Measurements from ENCODE around the gene LDLRAP1. TPM values are rescaled to one million over a fixed set of nuclear protein-coding genes. Genes with fewer than 3 reads are reported as not detected.
"Not testable (repeated sequence)": the region's sequence is repeated elsewhere in the genome, so short reads cannot be mapped to it uniquely, and the experiment has no call there.

The LDLRAP1 gene
- total RNA-seq, 1 donor from 2014 or later = 1.6 TPM

DNA sequence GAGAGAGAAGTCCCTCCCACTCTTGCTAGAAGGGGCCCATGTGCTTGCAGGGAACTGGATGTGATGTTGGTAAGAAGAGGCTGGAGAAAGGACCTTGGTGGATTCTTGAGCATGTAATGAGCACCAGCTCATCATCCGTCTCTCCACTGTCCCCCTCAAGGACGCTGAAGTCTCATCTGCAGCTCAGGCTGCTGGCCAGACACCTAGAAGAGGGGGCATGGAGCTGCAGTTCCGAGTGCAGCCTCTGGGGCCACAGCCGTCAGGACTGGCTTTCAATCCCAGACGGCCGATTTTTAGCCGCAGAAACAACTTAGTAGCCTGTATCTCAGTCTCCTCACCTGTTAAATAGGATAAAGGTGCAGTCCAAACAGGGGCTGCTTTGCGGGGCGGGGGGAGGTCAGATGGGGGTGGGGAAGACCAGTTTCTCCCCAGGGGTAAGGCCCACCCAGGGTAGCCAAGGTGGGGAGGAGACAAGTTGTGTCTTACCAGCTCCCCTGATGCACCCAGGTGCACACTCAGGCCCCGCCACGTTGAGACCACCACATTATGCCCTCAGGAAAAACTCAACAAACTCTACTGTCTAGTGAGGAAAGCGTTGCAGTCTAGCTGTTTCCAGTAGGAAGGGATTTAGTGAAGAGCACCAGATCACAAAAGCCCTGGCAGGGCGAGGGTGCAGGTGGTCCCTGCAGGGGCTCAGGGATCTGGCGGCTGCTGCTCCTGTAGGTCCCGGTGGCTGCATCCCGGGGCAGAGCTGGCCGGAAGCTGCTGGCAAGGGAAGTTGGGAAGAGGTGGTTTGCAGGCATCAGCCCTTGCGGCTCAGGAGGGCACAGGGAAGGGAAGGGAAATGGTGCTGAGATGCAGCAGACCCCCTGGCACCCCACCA, 29.5 kb downstream of the LDLRAP1 start:
- DNase-seq (ENCODE audit: low spot score in 2 of 2) = peak in 1 of 2 donors; percentile 64
- FAIRE-seq = no peak

DNA sequence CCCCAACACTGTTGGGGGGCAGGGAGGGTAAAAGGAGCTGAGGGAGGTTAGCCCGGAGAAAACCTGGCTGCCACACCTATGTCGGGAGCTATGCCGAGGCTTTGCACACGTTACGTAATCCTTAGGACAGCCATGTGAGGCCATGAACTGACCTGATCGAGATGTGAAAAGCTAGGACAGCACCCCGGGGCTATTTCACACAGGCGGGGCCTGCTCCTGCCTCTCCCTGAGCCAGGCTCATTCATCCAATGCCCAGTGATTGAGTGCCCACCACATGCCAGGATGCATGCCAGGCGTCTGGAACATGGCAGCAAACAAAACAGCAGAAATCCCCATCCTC, 30.2 kb downstream of the LDLRAP1 start:
- FAIRE-seq = no peak

DNA sequence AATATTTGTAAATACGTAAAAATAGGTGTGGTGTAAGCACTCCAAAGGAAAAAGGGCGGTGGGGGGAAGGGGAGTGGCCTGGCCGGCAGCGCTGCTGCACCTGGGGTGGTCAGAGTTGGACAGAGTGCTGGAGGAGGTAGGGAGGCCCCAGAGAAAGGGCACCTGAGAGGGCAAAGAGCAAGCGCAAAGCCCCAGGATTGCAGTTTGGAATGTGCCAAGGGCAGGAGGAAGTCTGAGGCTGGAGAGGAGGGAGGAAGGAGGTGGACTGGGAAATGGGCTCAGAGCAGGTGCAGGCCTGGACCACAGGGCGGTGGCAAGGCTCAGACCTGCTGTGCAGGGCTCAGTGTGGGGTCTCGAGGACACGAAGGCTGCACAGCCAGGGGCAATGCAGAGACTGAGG, 30.6 kb downstream of the LDLRAP1 start:
- FAIRE-seq (no peak), DNase-seq (ENCODE audit: low spot score in 2 of 2) (no peak)

More for the DNA sequence above, 30.2 kb downstream of the LDLRAP1 start:
- no peak for DNase-seq (ENCODE audit: low spot score in 2 of 2)

DNA sequence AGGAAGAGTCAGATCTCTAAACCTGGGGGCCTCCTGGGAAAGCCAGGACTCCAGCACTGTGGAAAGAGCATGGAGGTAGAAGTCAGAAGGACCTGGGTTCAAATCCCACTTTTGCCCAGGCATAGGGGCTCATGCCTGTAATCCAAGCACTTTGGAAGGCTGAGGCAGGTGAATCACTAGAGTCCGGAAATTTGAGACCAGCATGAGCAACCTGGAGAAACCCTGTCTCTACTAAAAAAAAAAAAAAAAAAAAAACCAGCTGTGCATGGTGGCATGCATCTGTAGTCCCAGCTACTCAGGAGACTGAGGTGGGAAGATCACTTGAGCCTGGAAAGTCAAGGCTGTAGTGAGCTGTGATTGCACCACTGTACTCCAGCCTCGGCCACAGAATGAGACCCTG, 31.8 kb downstream of the LDLRAP1 start:
- DNase-seq (ENCODE audit: low spot score in 2 of 2) (no peak), FAIRE-seq (no peak)

DNA sequence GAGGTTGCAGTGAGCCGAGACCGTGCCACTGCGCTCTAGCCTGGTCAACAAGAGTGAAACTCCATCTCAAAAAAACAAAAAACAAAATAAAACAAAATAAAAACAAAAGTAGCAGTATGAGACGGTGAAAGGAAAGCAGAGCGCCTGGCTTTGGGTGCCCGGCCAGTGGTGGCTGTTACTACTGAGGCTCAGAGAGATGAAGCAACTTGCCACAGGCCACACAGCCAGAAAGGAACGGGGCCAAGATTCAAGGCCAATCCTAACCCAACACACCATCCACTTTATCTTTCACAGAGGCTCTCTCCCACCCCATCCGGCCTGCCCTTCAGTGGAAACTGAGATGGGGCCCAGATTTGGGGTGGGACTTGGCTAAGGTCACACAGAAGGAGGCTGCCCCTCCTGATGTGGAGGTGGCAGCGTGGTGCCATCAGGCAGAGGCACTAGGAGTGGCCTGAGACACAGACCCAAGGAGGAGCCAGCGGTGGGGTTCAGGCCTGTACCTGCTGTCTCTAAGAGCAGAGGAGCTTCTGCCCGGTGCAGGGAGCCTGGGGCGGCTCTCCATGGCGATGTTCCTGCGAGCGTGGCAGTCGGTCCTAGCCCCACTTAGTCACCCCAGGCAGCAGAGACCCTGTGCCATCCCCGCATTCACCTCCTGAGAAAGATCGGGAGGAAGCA, 33.2 kb downstream of the LDLRAP1 start:
- DNase-seq (ENCODE audit: low spot score in 2 of 2) (no peak), FAIRE-seq (no peak)

DNA sequence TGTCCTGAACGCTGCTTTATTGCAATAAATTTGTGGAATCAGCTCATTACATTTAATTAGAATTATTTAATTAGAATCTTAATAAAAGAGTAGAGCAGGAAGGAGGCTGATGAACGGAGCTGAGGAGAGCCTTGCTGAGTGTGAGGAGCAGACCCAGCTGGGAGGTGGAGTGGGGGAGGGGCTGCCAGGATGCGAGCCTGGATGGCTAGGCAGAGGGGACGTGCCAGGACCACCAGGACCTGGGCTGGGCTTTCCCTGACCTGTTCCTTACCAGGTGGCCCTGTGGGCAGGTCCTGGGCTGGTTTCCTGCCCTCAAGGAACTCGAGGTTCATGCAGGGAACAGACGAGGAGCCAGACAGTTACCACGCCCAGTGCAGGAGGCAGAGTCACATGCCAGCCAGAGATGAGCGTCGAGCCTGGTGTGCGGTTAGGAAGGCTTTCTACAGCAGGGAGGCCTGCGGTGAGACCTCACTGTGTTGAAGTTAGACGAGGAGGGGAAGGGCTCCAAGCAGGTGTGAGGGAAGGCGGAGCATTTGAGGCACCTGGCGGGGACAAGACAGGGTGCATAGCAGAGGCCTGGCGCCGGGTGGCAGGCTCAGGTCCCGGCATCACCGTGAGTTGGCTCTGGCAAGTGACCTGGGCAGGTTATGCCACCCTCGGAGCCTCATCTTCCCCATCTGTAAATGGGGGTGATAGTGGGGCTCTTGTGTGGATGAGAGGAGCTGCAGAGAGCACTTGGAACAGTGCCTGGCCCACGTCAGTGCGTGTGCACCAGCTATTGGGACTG, 33.9 kb downstream of the LDLRAP1 start:
- no peak for DNase-seq (ENCODE audit: low spot score in 2 of 2)
- no peak for FAIRE-seq

DNA sequence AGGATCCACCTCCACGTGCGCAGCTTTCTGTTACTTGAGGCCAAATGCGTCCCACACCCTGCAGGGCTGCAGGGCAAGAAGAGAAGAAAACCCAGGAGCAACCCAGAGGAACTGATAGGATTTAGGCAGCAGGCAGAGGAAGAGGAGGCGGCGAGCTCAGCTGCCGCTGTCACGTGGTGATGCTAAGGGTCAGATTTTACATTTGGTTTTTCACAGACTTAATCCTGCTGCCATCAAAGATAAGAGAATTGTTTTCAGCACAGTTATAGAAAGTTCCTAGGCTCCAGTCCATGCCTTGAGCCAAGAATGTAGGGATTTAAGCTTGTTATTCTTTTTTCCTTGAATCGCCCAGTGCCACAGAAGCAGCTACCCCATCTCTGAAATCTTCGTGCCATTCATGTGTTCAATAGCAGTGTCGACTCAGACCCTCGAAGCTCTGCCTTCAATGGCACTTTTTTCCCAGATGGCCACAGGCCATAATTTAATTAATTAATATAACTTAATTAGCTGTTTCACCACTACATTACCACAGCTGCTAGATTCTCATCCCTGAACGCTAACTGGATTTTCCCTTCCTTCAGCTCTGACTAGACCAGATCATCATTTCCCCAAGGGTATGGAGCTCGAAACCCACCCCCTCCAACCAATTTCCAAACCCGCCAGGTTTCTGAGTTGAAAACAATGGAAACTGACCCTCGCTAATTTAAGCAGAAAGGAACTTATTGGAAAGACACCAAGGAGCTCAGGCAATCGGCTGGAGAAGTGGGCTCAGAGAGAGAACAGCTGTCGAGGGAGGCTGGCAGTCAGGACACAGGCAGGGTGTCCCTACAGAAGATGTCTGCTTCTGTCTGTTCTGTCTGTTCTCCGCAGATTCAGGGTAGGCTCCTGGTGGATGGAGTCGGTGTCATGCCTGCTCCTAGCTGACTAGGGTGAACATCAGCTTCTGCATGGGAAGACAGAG, 36.2 kb downstream of the LDLRAP1 start:
- DNase-seq (ENCODE audit: low spot score in 2 of 2) = no peak
- no peak for FAIRE-seq

DNA sequence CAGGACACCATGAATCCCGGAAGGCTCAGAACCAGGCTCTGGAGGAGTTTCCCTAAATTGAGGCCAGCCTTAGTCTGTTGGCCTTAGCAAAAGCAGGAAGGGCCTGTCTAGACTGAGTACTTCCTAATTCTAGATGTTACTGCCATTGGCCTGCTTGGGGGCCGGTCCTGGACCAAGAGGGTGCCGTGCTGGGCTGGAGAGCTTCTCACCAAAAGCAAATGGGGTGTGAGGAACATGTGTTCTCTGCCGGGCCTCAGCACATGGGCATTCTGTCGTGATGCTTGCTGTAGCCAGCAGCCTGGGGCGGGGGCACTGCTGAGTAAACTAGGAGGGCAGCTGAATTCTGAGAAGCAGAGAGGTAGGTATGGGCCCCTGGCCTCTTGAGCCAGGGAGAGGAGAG, 37.5 kb downstream of the LDLRAP1 start:
- FAIRE-seq (no peak), DNase-seq (ENCODE audit: low spot score in 2 of 2) (no peak)

DNA sequence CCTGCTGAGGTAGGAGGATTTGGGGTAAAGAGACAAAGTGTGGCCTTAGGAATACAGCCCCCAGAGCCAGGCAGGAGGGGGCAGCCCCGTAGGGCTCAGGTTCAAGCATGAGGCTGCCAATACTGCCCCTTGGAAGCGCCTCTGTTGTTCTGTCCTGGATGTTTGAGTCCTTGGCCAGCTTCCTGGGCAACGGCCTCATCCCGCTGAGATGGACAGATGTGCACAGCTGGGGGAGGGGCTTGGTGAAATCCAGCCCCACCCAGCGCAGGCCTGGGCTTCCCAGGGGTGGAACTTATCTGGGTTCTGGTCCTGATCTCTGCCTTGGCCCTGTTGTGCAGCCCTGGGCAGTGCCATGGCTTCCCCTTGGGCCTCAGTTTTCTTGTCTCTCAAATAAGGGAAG, 38.4 kb downstream of the LDLRAP1 start:
- no peak for FAIRE-seq
- no peak for DNase-seq (ENCODE audit: low spot score in 2 of 2)

DNA sequence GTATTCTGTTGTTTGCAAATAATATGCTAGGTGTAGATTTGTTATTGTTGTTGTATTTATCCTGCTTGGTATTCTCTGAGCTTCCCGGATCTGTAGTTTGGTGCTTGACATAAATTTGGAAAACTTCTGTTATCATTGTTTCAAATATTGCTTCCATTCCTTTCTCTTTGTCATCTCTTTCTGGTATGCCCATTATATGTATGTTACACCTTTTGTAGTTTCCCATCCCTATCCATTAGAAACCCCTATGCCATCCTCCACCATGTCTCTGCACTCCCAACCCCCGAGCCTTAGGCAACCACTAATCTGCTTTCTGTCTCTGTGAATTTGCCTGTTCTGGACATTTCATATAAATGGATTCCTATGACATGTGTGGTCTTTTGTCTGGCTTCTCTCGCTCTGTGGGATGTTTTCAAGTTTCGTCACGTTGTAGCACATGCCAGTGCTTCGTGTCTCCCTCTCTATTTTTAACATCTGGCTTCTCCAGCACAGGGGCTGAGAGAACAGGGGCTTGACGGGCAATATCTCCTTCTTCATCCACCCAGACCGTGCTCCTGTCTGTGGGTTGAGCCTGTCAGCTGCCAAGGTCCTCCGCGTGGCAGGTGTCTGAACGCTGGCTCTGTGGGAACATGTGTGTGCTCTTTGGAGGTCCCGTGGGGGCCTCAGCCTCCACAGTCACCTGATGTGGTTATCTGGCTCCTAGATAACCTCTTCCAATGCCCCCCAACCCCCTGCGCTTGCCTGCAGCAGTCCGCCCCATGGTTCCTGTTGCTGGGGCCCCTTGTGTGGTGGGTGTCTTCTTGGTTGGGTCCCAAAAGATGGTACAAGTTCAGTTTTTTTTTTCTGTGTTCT, 40.3 kb downstream of the LDLRAP1 start:
- FAIRE-seq (no peak), DNase-seq (ENCODE audit: low spot score in 2 of 2) (no peak)

DNA sequence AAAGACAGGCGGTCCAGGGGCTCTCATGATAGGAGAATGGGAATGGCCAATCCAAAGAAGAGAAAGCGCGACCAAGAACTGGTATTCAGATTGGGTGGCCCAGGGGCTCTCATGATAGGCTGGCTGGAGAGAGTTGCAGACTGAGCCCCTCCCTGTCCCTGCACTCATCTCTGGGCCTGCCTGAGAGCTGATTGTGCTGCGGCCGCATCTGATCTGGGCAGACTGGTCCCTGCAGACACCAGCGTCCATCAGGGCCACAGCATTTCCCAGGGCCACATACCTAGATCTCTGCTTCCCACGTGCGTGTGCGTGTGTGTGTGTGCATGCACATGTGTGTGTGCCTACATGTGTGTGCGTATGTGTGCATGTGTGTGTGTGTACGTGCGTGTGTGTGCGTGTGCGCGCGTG, 42.8 kb downstream of the LDLRAP1 start:
- FAIRE-seq (no peak), DNase-seq (ENCODE audit: low spot score in 2 of 2) (no peak)

DNA sequence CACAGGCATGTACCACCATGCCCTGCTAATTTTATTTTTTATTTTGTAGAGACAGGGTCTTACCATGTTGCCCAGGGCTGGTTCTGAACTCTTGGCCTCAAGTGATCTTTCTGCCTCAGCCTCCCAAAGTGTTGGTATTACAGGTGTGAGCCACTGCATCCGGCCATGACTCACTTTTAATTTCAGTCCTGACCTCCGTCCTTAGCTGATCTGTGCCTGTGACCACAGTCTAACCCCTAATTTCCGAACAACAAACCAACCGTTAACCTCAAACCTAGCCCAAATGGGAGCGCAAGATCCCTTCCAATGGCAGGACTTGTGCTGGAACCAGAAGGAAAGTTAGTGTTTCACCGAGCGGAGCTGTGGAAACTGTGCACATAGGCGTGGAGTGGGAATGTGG, 43.9 kb downstream of the LDLRAP1 start:
- DNase-seq (ENCODE audit: low spot score in 2 of 2) (no peak), FAIRE-seq (no peak)

DNA sequence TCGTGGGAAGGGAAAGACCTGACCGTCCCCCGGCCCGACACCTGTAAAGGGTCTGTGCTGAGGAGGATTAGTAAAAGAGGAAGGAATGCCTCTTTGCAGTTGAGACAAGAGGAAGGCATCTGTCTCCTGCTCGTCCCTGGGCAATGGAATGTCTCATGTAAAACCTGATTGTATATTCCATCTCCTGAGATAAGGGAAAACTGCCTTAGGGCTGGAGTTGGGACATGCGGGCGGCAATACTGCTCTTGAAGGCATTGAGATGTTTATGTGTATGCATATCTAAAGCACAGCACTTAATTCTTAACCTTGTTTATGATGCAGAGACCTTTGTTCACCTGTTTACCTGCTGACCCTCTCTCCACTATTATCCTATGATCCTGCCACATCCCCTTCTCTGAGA, 44.8 kb downstream of the LDLRAP1 start:
- FAIRE-seq; DNase-seq (ENCODE audit: low spot score in 2 of 2): not testable (repeated sequence)

DNA sequence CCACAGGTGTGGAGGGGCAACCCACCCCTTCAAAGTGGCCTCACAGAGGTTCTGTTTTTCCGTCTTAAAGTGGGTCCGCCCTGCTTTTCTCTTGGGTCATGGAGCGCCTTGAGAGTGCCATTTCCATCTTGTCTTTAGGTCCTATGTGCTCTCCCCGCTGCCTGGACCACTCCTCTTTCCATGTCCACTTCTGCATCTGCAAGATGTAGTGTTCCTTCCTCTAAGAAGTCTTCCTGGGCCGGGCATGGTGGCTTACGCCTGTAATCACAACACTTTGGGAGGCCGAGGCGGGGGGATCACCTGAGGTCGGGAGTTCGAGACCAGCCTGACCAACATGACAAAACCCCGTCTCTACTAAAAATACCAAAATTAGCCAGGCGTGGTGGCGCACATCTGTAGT, 45.4 kb downstream of the LDLRAP1 start:
- FAIRE-seq; DNase-seq (ENCODE audit: low spot score in 2 of 2): not testable (repeated sequence)

DNA sequence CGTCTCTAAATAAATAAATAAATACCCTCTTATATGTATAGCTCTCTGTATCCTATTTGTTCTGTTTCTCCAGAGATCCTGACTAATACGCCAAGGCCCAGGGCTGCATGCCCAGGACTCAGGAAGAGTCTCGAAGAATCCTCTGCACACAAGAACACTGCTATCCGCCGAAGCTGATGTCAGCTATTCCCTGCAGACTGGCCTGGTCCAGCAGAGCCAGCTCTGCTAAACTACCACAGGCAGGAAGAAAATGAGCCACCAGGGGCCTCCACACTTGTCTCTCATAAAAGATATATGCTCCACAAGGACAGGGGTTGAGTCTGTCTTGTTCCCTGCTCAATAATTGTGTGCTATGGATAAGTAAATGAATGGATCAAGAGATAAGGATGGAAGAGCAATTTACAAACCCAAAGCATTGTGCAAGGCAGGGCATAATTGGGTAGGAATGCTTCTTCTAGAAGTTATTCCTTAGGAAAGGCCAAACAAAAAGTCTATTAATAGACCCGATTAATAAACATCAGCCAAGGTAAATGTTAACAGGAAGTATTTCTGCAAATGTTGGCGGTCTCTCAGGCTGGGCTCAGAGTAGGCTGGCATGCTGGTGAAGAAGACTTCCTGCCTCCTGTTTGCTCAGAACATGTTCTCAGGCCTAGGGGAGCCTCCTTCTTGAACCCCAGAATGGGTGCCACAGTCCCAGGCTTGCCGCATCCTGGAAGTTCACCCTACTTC, 46.9 kb downstream of the LDLRAP1 start:
- FAIRE-seq (no peak), DNase-seq (ENCODE audit: low spot score in 2 of 2) (no peak)

DNA sequence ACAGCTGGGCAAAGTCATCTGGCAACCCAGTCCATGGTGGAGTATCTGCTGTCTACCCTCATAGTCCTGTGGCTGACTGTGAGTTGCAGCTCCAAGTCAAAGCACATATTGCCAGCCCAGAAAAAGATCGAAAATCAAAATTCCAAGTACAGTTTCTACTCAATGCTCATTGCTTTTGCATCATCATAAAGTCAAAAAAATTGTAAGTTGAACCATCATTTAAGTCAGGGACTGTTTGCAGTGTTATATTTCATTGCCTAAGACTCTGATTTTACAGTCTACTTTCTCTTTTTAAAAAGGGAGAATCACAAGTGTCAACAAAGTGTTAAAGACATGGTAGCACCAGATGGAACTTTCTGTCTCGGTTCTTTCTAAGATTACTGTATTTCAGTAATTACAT, 50.5 kb downstream of the LDLRAP1 start:
- FAIRE-seq (no peak), DNase-seq (ENCODE audit: low spot score in 2 of 2) (no peak)

DNA sequence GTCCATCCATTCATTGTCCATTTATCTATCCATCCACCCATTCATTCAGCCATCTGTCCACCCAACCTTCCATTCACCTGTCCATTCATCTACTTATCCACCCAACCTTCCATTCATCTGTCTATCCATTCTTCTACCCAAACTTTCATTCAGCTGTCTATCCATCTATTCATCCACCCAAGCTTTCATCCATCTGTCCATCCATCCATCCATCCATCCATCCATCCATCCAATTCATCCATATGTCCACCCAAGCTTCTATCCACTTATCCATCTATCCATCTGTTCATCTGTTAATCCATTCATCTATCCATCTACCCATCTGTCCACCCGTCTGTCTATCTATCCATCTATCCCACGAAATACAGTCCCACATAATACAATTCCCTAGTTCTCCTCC, 51.6 kb downstream of the LDLRAP1 start:
- FAIRE-seq = no peak

DNA sequence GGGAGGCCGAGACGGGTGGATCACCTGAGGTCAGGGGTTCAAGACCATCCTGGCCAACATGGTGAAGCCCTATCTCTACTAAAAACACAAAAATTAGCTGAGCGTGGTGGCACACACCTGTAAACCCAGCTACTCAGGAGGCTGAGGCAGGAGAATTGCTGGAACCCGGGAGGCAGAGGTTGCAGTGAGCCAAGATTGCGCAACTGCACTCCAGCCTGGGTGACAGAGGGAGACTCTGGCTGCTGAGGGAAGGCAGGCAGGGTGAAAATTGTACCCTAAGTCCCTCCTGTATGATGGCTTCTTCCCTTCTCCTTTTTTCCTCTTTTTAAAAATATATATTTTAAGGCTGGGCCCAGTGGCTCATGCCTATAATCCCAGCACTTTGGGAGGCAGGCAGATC, 53.2 kb downstream of the LDLRAP1 start:
- FAIRE-seq; DNase-seq (ENCODE audit: low spot score in 2 of 2): not testable (repeated sequence)

More for the DNA sequence above, 51.6 kb downstream of the LDLRAP1 start:
- no peak for DNase-seq (ENCODE audit: low spot score in 2 of 2)
